SK-N-SH (cell line): ENCODE results near the gene FBN1. TPM values are rescaled to one million over a fixed set of nuclear protein-coding genes. Genes with fewer than 3 reads are reported as not detected.

Experiments used
- CTCF ChIA-PET: fragments of 300-600, 350-600 bp; formaldehyde crosslinking; extraction: SDS; loops from one replicate; lab custom pipeline; 2021; lab: Yijun Ruan, JAX
- POLR2A ChIA-PET: fragments of 350-600 bp; sonication (Branson Sonifier 250); formaldehyde crosslinking; extraction: SDS; loops from one replicate; lab custom pipeline; 2020; ENCODE audit warnings: antibody characterized with exemption, inconsistent platforms; lab: Yijun Ruan, JAX
- DNase-seq: peaks from one replicate; pipeline ENCODE4 v3.0.0; 2012
- H2AFZ ChIP-seq: fragments of 200-600 bp; sonication (generic); 2 replicates; pipeline ENCODE4 v1.8.1; 2016; ENCODE audit warnings: antibody characterized with exemption, mild to moderate bottlenecking, low read depth
- H3F3A ChIP-seq: fragments of 200-600 bp; sonication (generic); replicated peaks from 2 replicates; pipeline ENCODE3; 2016; ENCODE audit warnings: antibody characterized with exemption, mild to moderate bottlenecking; ENCODE audit not compliant: insufficient read depth
- H3K27ac ChIP-seq, 2 experiments: fragments of 200-500 bp in 1 of 2; fragments of 200-600 bp in 1 of 2; sonication (Bioruptor generic) in 1 of 2; sonication (generic), shearing (Covaris generic) in 1 of 2; 2 replicates each; pipeline versions ENCODE4 v1.5.1 to v1.6.1; 2014 to 2016; ENCODE audit warnings: low read depth in 2 of 2, inconsistent platforms in 1 of 2, low read length in 1 of 2, mild to moderate bottlenecking in 1 of 2, mixed read lengths in 1 of 2
- H3K27me3 ChIP-seq: fragments of 200-600 bp; sonication (generic), shearing (Covaris generic); 2 replicates; pipeline ENCODE4 v1.6.1; 2016; ENCODE audit warnings: mixed run types; ENCODE audit not compliant: insufficient read depth
- H3K36me3 ChIP-seq, 2 experiments: fragments of 200-500 bp in 1 of 2; fragments of 200-600 bp in 1 of 2; sonication (Bioruptor generic) in 1 of 2; sonication (generic) in 1 of 2; replicated peaks in 1 of 2; 2 replicates each; pipeline versions ENCODE3 to v1.5.1; 2014 to 2016; ENCODE audit warnings: low read length in 1 of 2, mild to moderate bottlenecking in 1 of 2; ENCODE audit not compliant: insufficient read depth in 2 of 2, control insufficient read depth in 1 of 2
- H3K4me1 ChIP-seq, 2 experiments: fragments of 200-500 bp in 1 of 2; fragments of 200-600 bp in 1 of 2; sonication (Bioruptor generic) in 1 of 2; sonication (generic), shearing (Covaris generic) in 1 of 2; 2 replicates each; pipeline versions ENCODE4 v1.5.1 to v1.6.1; 2014 to 2016; ENCODE audit warnings: low read depth in 1 of 2, low read length in 1 of 2, mixed run types in 1 of 2; ENCODE audit not compliant: insufficient read depth in 2 of 2, control insufficient read depth in 1 of 2
- H3K4me2 ChIP-seq: fragments of 200-600 bp; sonication (generic), shearing (Covaris generic); 2 replicates; pipeline ENCODE4 v1.6.1; 2017; ENCODE audit warnings: mixed run types
- H3K4me3 ChIP-seq, 2 experiments: fragments of 200-500 bp in 1 of 2; fragments of 200-600 bp in 1 of 2; sonication (Bioruptor generic) in 1 of 2; sonication (generic), shearing (Covaris generic) in 1 of 2; 2 replicates each; pipeline versions ENCODE4 v1.5.1 to v1.8.1; 2014 to 2016; ENCODE audit warnings: low read depth in 2 of 2, inconsistent platforms in 1 of 2, low read length in 1 of 2, mild to moderate bottlenecking in 1 of 2, mixed read lengths in 1 of 2, moderate library complexity in 1 of 2
- H3K79me2 ChIP-seq: fragments of 200-600 bp; sonication (generic); 2 replicates; pipeline ENCODE4 v1.8.1; 2017; ENCODE audit warnings: mild to moderate bottlenecking; ENCODE audit not compliant: insufficient read depth
- H3K9ac ChIP-seq: fragments of 200-600 bp; sonication (generic); 2 replicates; pipeline ENCODE4 v1.6.1; 2017; ENCODE audit warnings: mixed run types
- H3K9me2 ChIP-seq: fragments of 200-600 bp; sonication (generic); 2 replicates; pipeline ENCODE4 v1.6.1; 2017; ENCODE audit warnings: mixed run types
- H3K9me3 ChIP-seq: fragments of 200-600 bp; sonication (generic); 2 replicates; pipeline ENCODE4 v1.6.1; 2017; ENCODE audit warnings: mixed run types, mild to moderate bottlenecking, moderate library complexity
- H4K20me1 ChIP-seq: fragments of 200-600 bp; sonication (generic); 2 replicates; pipeline ENCODE4 v1.6.1; 2017; ENCODE audit warnings: mild to moderate bottlenecking, mixed run types; ENCODE audit not compliant: insufficient read depth
- CHD2 ChIP-seq: fragments of 150-350 bp; IDR thresholded peaks from 2 replicates; pipeline ENCODE4 v1.6.1; 2018; ENCODE audit warnings: low read length; ENCODE audit not compliant: partially characterized antibody
- CTCF ChIP-seq: fragments of 200-600 bp; sonication (generic); IDR thresholded peaks from 2 replicates; pipeline ENCODE4 v1.6.1; 2017; ENCODE audit warnings: antibody characterized with exemption, mild to moderate bottlenecking, moderate library complexity
- ELF1 ChIP-seq: IDR thresholded peaks from 2 replicates; pipeline ENCODE4 v1.4.0; 2012
- FOSL2 ChIP-seq: IDR thresholded peaks from 2 replicates; pipeline ENCODE4 v1.4.0; 2012; ENCODE audit warnings: low read depth, mild to moderate bottlenecking, moderate library complexity, borderline replicate concordance
- FOXM1 ChIP-seq: IDR thresholded peaks from 2 replicates; pipeline ENCODE4 v1.4.0; 2012; ENCODE audit warnings: low read depth, mild to moderate bottlenecking
- GABPA ChIP-seq: IDR thresholded peaks from 2 replicates; pipeline ENCODE4 v1.4.0; 2012; ENCODE audit warnings: low read depth, mild to moderate bottlenecking
- IRF3 ChIP-seq: fragments of 150-350 bp; IDR thresholded peaks from 2 replicates; pipeline ENCODE4 v1.6.1; 2016; ENCODE audit warnings: mild to moderate bottlenecking, low read depth, low read length
- JUND ChIP-seq: IDR thresholded peaks from 2 replicates; pipeline ENCODE4 v1.4.0; 2012
- MEF2A ChIP-seq: IDR thresholded peaks from 2 replicates; pipeline ENCODE4 v1.4.0; 2012; ENCODE audit warnings: low read depth, borderline replicate concordance
- NFIC ChIP-seq: IDR thresholded peaks from 2 replicates; pipeline ENCODE4 v1.4.0; 2012; ENCODE audit warnings: borderline replicate concordance
- PBX3 ChIP-seq: IDR thresholded peaks from 2 replicates; pipeline ENCODE4; 2012
- RCOR1 ChIP-seq: fragments of 150-350 bp; IDR thresholded peaks from 2 replicates; pipeline ENCODE4 v1.6.1; 2017; ENCODE audit warnings: antibody characterized with exemption, low read length
- RFX5 ChIP-seq: IDR thresholded peaks from 2 replicates; pipeline ENCODE4 v1.6.1; 2012; ENCODE audit warnings: mild to moderate bottlenecking, improper control_type of control experiment, low read length
- RXRA ChIP-seq: IDR thresholded peaks from 2 replicates; pipeline ENCODE4 v1.4.0; 2012; ENCODE audit warnings: low read depth, mild to moderate bottlenecking, borderline replicate concordance
- SMC3 ChIP-seq: IDR thresholded peaks from 2 replicates; pipeline ENCODE4 v1.6.1; 2012; ENCODE audit warnings: low read depth, low read length, improper control_type of control experiment
- TCF12 ChIP-seq: IDR thresholded peaks from 2 replicates; pipeline ENCODE4 v1.4.0; 2012
- ZBTB33 ChIP-seq: IDR thresholded peaks from 2 replicates; pipeline ENCODE4 v1.4.0; 2012; ENCODE audit warnings: low read depth, borderline replicate concordance
- WGBS: methylation state at CpG from one replicate; pipeline ENCODE4 v1.1.6; 2017; ENCODE audit warnings: low lambda C conversion rate; 5-methylcytosine and 5-hydroxymethylcytosine counted together
- polyA plus RNA-seq, 3 experiments: library from polyadenylated mRNA; depleted of rRNA; stranded (reverse); fragments of >200 nt; gene quantifications; 2 replicates each; pipeline ENCODE4 v1.2.3, GENCODE V29; 2012

Gene FBN1
- polyA plus RNA-seq, 1 of the 3 experiments (the other 2 are of a cell fraction), result 248 TPM

- peaks cover 5 to 24% of the 10 kb centered on the region in 2 experiments for H3K4me1 ChIP-seq
- H3K9ac ChIP-seq, result no peak overlapping the region
- H3K4me3 ChIP-seq, result no peak overlapping the region
- peaks cover 54% of the 10 kb centered on the region for H3F3A ChIP-seq
- ChIA-PET POLR2A (no interaction called here), CTCF (interaction anchor here (1.3 kb wide), 1 partner anchor 15 kb away, joined by 3 read pairs; no protein-coding TSS in a partner anchor)
- no peaks in the 10 kb centered on the region for H4K20me1 ChIP-seq
- no peaks in the 10 kb centered on the region for H3K9me3 ChIP-seq
- no peak for TF ChIP-seq PBX3
- TF ChIP-seq TCF12, result no peak
- TF ChIP-seq FOXM1, result no peak
- TF ChIP-seq RFX5, result no peak
- no peak for TF ChIP-seq GABPA
- TF ChIP-seq RCOR1, result no peak
- no peak for TF ChIP-seq JUND
- TF ChIP-seq CTCF, result no peak
- H3K4me2 ChIP-seq, result no peak overlapping the region
- peaks cover 90 to 98% of the 10 kb centered on the region in 2 experiments for H3K36me3 ChIP-seq
- no peak overlapping the region for H2AFZ ChIP-seq
- H3K9me2 ChIP-seq, result no peaks in the 10 kb centered on the region
- 63% methylated on average over 2 of the region's 3 CpGs for WGBS
- no peak for DNase-seq
- H3K79me2 ChIP-seq, result peaks cover 8% of the 10 kb centered on the region; the same call in 1 of the 2 replicates
- H3K27me3 ChIP-seq, result no peaks in the 10 kb centered on the region
- peak overlapping the region in 1 of 2 experiments; percentile 31; a peak in 1 of 4 replicates for H3K27ac ChIP-seq
These were observed 223.1 kb downstream of the FBN1 start for GRCh38 chr15:48422401-48422800.

- H3K4me2 ChIP-seq, result no peak overlapping the region
- no peak overlapping the region for H2AFZ ChIP-seq
- 97% methylated on average over 3 of the region's 5 CpGs for WGBS
- H4K20me1 ChIP-seq, result no peaks in the 10 kb centered on the region
- no peaks in the 10 kb centered on the region; the same call in 1 of the 2 replicates for H3K79me2 ChIP-seq
- no peak overlapping the region for H3K9ac ChIP-seq
- H3K4me1 ChIP-seq, result peaks cover 5 to 15% of the 10 kb centered on the region in 2 experiments; a peak in 3 of 4 replicates
- peaks cover 87 to 94% of the 10 kb centered on the region in 2 experiments for H3K36me3 ChIP-seq
- no peak overlapping the region for H3K4me3 ChIP-seq
- H3F3A ChIP-seq, result peaks cover 60% of the 10 kb centered on the region
- no peaks in the 10 kb centered on the region for H3K9me2 ChIP-seq
- H3K27ac ChIP-seq, result no peak overlapping the region
- no peak for DNase-seq
- no peaks in the 10 kb centered on the region for H3K27me3 ChIP-seq
- POLR2A ChIA-PET, result no interaction called here
- TF ChIP-seq ZBTB33 (no peak), RXRA (no peak), SMC3 (no peak), ELF1 (no peak), FOSL2 (no peak), RCOR1 (no peak), MEF2A (no peak), CHD2 (no peak), TCF12 (no peak), IRF3 (no peak), NFIC (no peak), GABPA (no peak)
- no peaks in the 10 kb centered on the region for H3K9me3 ChIP-seq
- CTCF ChIA-PET, result interaction anchor here (2.0 kb wide), 1 partner anchor 15 kb away, joined by 5 read pairs; no protein-coding TSS in a partner anchor
These were observed 224.1 kb downstream of the FBN1 start for GRCh38 chr15:48421362-48421761.
